ENCODE data around the gene MTMR10. TPM values are rescaled to one million over a fixed set of nuclear protein-coding genes. Genes with fewer than 3 reads are reported as not detected.
A peak's percentile ranks its signal among the peaks of the same experiment; 100 is the strongest.

Gene MTMR10
- total and polyA plus RNA-seq, 2 experiments from 2014 or later: 4.3 to 11.3 TPM

- ATAC-seq (no peak), DNase-seq (ENCODE audit: low spot score) (no peak)
- Histone ChIP-seq H3F3A (replicated peaks; ENCODE audit: low read depth) (no peaks in the 10 kb centered on the region), H3K9me2 (ENCODE audit: insufficient read depth) (no peaks in the 10 kb centered on the region), H3K4me1 (ENCODE audit: insufficient read depth) (no peaks in the 10 kb centered on the region), H3K27me3 (ENCODE audit: insufficient read depth) (no peaks in the 10 kb centered on the region), H3K4me3 (no peak overlapping the region), H2AFZ (no peak overlapping the region), H3K36me3 (ENCODE audit: insufficient read depth) (no peaks in the 10 kb centered on the region; the same call in 1 of the 2 replicates), H3K4me2 (no peak overlapping the region), H3K27ac (ENCODE audit: low read depth) (no peak overlapping the region), H3K79me2 (replicated peaks; ENCODE audit: insufficient read depth) (no peaks in the 10 kb centered on the region), H4K20me1 (replicated peaks; ENCODE audit: insufficient read depth) (no peaks in the 10 kb centered on the region)
- Mint-ChIP-seq H3K4me3 (no peak overlapping the region), H3K27ac (peak overlapping the region; percentile 5; the same call in 1 of the 2 replicates), H3K4me1 (peaks cover 6% of the 10 kb centered on the region; the same call in 2 of the 3 replicates), H3K27me3 (ENCODE audit: insufficient read depth, low read depth, poor library complexity) (peaks cover 8% of the 10 kb centered on the region), H3K9me3 (no peaks in the 10 kb centered on the region), H3K36me3 (ENCODE audit: low read depth) (peaks cover 44% of the 10 kb centered on the region)
- TF ChIP-seq STAT1 (IDR thresholded peaks at IDR 0.05; ENCODE audit: unreplicated experiment) (no peak), ZNF331 (CRISPR knock-in tag; IDR thresholded peaks at IDR 0.05; ENCODE audit: low read depth) (no peak), NANOG (IDR thresholded peaks at IDR 0.05; ENCODE audit: borderline replicate concordance) (no peak), EZH2 (IDR thresholded peaks at IDR 0.05; ENCODE audit: low read depth, unreplicated experiment) (no peak), JUNB (IDR thresholded peaks at IDR 0.05; ENCODE audit: unreplicated experiment) (no peak), ZNF114 (CRISPR knock-in tag; IDR thresholded peaks at IDR 0.05) (no peak), CTCF (conservative IDR thresholded peaks at IDR 0.05; ENCODE audit: low read depth in 2 of 2) (no peak), POLR2AphosphoS5 (IDR thresholded peaks at IDR 0.05; ENCODE audit: low read depth) (no peak), ZNF462 (CRISPR knock-in tag; IDR thresholded peaks at IDR 0.05) (no peak), ETS1 (IDR thresholded peaks at IDR 0.05) (no peak), CREB1 (CRISPR knock-in tag; IDR thresholded peaks at IDR 0.05; ENCODE audit: low read depth) (no peak), REST (IDR thresholded peaks at IDR 0.05; ENCODE audit: unreplicated experiment) (no peak), EZH2phosphoT487 (IDR thresholded peaks at IDR 0.05; ENCODE audit: unreplicated experiment) (no peak)
These were observed 35.0 kb downstream of the MTMR10 start for GRCh38 chr15:30956216-30957124.
